Activated T-helper 1 cell treated with anti-CD3 and anti-CD28 coated beads, Interleukin-12 subunit alpha, Interleukin-12 subunit beta, Interleukin-2, Interleukin-4 antibody, amounts not matched to agents 30 ng/mL and 10 ng/mL and 1 ng/mL, durations not matched to agents 14 hours and 24 hours and 36 hours (primary cell): Measurements from ENCODE around the gene CKAP2L. TPM values are rescaled to one million over a fixed set of nuclear protein-coding genes. Genes with fewer than 3 reads are reported as not detected.
"Not testable (repeated sequence)": the region's sequence is repeated elsewhere in the genome, so short reads cannot be mapped to it uniquely, and the experiment has no call there.

Experiments
- DNase-seq: peaks from one replicate; pipeline ENCODE4 v3.0.0; 2021; ENCODE audit warnings: low spot score
- H3K27ac Mint-ChIP-seq: one replicate; pipeline ENCODE4 v1.8.0; 2021; ENCODE audit warnings: mild to moderate bottlenecking, mixed read lengths
- H3K27me3 Mint-ChIP-seq: one replicate; pipeline ENCODE4 v1.8.0; 2022; ENCODE audit warnings: mild to moderate bottlenecking, moderate library complexity, mixed read lengths; ENCODE audit not compliant: insufficient read depth
- H3K36me3 Mint-ChIP-seq: one replicate; pipeline ENCODE4 v1.8.0; 2021; ENCODE audit warnings: low read depth, mixed read lengths
- H3K4me1 Mint-ChIP-seq: one replicate; pipeline ENCODE4 v1.8.0; 2021; ENCODE audit warnings: low read depth, mixed read lengths
- H3K4me3 Mint-ChIP-seq: one replicate; pipeline ENCODE4 v1.8.0; 2021; ENCODE audit warnings: mild to moderate bottlenecking, moderate library complexity, mixed read lengths
- H3K9me3 Mint-ChIP-seq: one replicate; pipeline ENCODE4 v1.8.0; 2021; ENCODE audit warnings: mixed read lengths
- intact Hi-C: fragments of 100-400 bp; cut with micrococcal nuclease; formaldehyde crosslinking; loops from one replicate; pipeline ENCODE4 v1.15.1; 2024
- total RNA-seq: library from RNA; stranded (reverse); gene quantifications from 2 replicates; pipeline ENCODE4 v1.2.3, GENCODE V29; 2022

CKAP2L gene
- total RNA-seq, 1 donor from 2014 or later: 20.9 TPM

- Mint-ChIP-seq H3K4me1 (peaks cover 28% of the 10 kb centered on the region), H3K27ac (no peak overlapping the region), H3K36me3 (peaks cover 7% of the 10 kb centered on the region), H3K9me3 (peaks cover 4% of the 10 kb centered on the region), H3K4me3 (no peak overlapping the region), H3K27me3 (peaks cover 17% of the 10 kb centered on the region)
- DNase-seq: no peak
- intact Hi-C loops: no loop called here
Observed at GRCh38 chr2:112714836-112715631, 49.4 kb downstream of the CKAP2L start.

- H3K36me3 Mint-ChIP-seq: peaks cover 7% of the 10 kb centered on the region
- H3K4me3 Mint-ChIP-seq: no peak overlapping the region
- H3K4me1 Mint-ChIP-seq: peaks cover 35% of the 10 kb centered on the region
- peaks cover 17% of the 10 kb centered on the region for H3K27me3 Mint-ChIP-seq
- H3K9me3 Mint-ChIP-seq: peaks cover 4% of the 10 kb centered on the region
- intact Hi-C loops: no loop called here
- DNase-seq: no peak
- no peak overlapping the region for H3K27ac Mint-ChIP-seq
Observed at GRCh38 chr2:112714331-112714730, 50.1 kb downstream of the CKAP2L start.

- Mint-ChIP-seq H3K4me1 (peaks cover 39% of the 10 kb centered on the region), H3K9me3 (peaks cover 4% of the 10 kb centered on the region), H3K27me3 (peaks cover 15% of the 10 kb centered on the region), H3K27ac (no peak overlapping the region), H3K36me3 (peaks cover 7% of the 10 kb centered on the region), H3K4me3 (no peak overlapping the region)
- intact Hi-C loops: loop anchor here (1.0 to 2.0 kb wide), 3 partner anchors 13 to 202 kb away; no protein-coding TSS in a partner anchor
- DNase-seq: no peak
Observed at GRCh38 chr2:112713926-112714325, 50.5 kb downstream of the CKAP2L start.

- Mint-ChIP-seq H3K36me3 (peaks cover 7% of the 10 kb centered on the region), H3K27me3 (peaks cover 11% of the 10 kb centered on the region), H3K27ac (peak overlapping the region; percentile 88), H3K4me1 (peaks cover 43% of the 10 kb centered on the region), H3K4me3 (no peak overlapping the region), H3K9me3 (peaks cover 4% of the 10 kb centered on the region)
- DNase-seq: no peak
- intact Hi-C loops: loop anchor here (1.0 to 2.0 kb wide), 3 partner anchors 13 to 203 kb away; no protein-coding TSS in a partner anchor
Observed at GRCh38 chr2:112713585-112713925, 50.9 kb downstream of the CKAP2L start.

- Mint-ChIP-seq H3K27ac (peak overlapping the region; percentile 88), H3K4me1 (peaks cover 48% of the 10 kb centered on the region), H3K36me3 (peaks cover 7% of the 10 kb centered on the region), H3K9me3 (peaks cover 4% of the 10 kb centered on the region), H3K27me3 (peaks cover 10% of the 10 kb centered on the region), H3K4me3 (peak overlapping the region; percentile 56)
- intact Hi-C loops: loop anchor here (1.0 to 2.0 kb wide), 3 partner anchors 14 to 203 kb away; no protein-coding TSS in a partner anchor
- no peak for DNase-seq
Observed at GRCh38 chr2:112712903-112713584, 51.4 kb downstream of the CKAP2L start.

- Mint-ChIP-seq H3K27ac (peak overlapping the region; percentile 68), H3K4me1 (peaks cover 54% of the 10 kb centered on the region), H3K36me3 (peaks cover 7% of the 10 kb centered on the region), H3K27me3 (peaks cover 9% of the 10 kb centered on the region), H3K9me3 (peaks cover 4% of the 10 kb centered on the region), H3K4me3 (no peak overlapping the region)
- no peak for DNase-seq
- intact Hi-C loops: loop anchor here (2.0 kb wide), 1 partner anchor 14 kb away; no protein-coding TSS in a partner anchor
Observed at GRCh38 chr2:112712465-112712864, 51.9 kb downstream of the CKAP2L start.

- intact Hi-C loops: no loop called here
- Mint-ChIP-seq H3K9me3 (peaks cover 3% of the 10 kb centered on the region), H3K4me1 (peaks cover 67% of the 10 kb centered on the region), H3K36me3 (peaks cover 8% of the 10 kb centered on the region), H3K27ac (peak overlapping the region; percentile 37), H3K27me3 (peaks cover 7% of the 10 kb centered on the region), H3K4me3 (no peak overlapping the region)
- no peak for DNase-seq
Observed at GRCh38 chr2:112710956-112711750, 53.3 kb downstream of the CKAP2L start.

DNA sequence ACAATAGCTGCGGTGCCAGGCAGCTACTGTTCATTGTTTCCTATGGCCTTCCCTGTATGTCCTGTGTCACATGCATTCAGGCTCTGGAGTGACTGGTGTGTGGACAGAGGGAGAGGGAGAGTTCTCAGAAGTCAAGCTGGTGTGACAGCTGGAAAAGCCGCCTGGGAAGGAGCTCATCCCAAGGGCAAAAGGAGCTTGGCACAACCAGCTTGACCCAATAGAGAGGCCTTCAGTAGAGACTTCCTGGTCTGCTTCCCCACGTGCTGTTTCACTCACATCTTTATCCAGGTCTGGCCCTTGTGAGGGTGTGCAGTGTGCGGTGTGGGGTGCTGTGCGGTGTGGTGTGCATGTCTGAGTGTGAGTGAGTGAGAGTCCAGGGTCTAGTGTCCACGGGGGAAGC lies 54.7 kb downstream of the CKAP2L start:
- peaks cover 9% of the 10 kb centered on the region for H3K36me3 Mint-ChIP-seq
- H3K9me3 Mint-ChIP-seq: peaks cover 3% of the 10 kb centered on the region
- H3K27ac Mint-ChIP-seq: peak overlapping the region; percentile 27
- H3K4me1 Mint-ChIP-seq: peaks cover 82% of the 10 kb centered on the region
- H3K27me3 Mint-ChIP-seq: peaks cover 7% of the 10 kb centered on the region
- no peak overlapping the region for H3K4me3 Mint-ChIP-seq
- DNase-seq: no peak
- intact Hi-C loops: no loop called here

DNA sequence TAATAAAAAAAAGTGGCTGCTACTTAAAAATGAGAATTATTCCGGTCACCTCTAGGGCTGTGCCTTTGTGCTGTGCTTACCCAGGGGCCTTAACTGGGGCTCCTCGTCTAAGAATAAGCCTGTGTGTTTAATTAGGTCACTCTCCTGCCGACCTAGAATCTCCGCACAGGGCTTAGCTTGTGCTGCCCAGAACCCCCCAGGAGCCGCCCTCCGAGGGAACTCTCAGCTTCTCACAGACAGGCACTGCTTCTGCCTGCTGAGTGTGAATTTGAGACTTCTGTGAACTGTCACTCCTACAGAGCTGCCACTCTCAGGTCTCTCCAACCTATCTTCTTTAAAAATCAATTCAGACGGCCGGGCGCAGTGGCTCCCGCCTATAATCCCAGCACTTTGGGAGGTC lies 55.4 kb downstream of the CKAP2L start:
- intact Hi-C loops: loop anchor here (1.0 kb wide), 2 partner anchors 17 to 64 kb away; partner anchors contain the start of gene SLC20A1
- H3K9me3 Mint-ChIP-seq: peaks cover 3% of the 10 kb centered on the region

GRCh38 chr2:112706947-112707346 lies 57.5 kb downstream of the CKAP2L start:
- H3K27me3 Mint-ChIP-seq, H3K36me3 Mint-ChIP-seq, H3K4me3 Mint-ChIP-seq, DNase-seq, H3K9me3 Mint-ChIP-seq: not testable (repeated sequence)
- Mint-ChIP-seq H3K27ac (peak overlapping the region; percentile 24), H3K4me1 (peaks cover 72% of the 10 kb centered on the region)
- intact Hi-C loops: loop anchor here (1.0 to 2.0 kb wide), 3 partner anchors 76 to 450 kb away; no protein-coding TSS in a partner anchor

More for the DNA sequence above, 55.4 kb downstream of the CKAP2L start:
- H3K36me3 Mint-ChIP-seq: peaks cover 9% of the 10 kb centered on the region
- H3K4me3 Mint-ChIP-seq: no peak overlapping the region
- peaks cover 84% of the 10 kb centered on the region for H3K4me1 Mint-ChIP-seq
- DNase-seq: no peak
- peak overlapping the region; percentile 24 for H3K27ac Mint-ChIP-seq
- H3K27me3 Mint-ChIP-seq: peaks cover 7% of the 10 kb centered on the region

DNA sequence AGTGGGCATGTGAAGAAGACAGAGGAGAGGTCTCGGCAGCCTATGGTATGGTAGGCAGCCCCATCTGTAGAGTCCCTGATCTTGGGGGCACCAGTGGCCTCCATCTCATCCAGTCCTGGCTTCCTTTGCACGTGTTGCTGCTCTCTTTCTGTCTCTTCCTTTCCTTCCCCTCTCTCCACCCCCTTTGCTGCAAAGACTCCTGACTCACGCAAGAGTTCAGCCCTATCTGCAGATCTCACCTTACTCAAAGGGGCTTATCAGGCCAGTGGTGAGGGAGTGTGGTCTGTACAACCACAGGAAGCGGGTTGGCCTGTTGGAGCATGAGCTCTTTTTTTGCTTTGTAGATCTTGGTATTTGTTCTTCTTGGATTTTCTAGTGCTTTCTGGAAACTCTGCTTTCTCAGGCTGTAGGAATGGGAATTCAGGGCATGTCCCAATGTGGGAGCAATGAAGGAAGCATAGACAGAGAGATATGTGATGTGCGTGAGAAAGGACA lies 58.2 kb downstream of the CKAP2L start:
- peaks cover 3% of the 10 kb centered on the region for H3K9me3 Mint-ChIP-seq
- peaks cover 72% of the 10 kb centered on the region for H3K4me1 Mint-ChIP-seq
- peak overlapping the region; percentile 79 for H3K4me3 Mint-ChIP-seq
- peak overlapping the region; percentile 93 for H3K27ac Mint-ChIP-seq
- intact Hi-C loops: loop anchor here (1.0 to 2.0 kb wide), 3 partner anchors 75 to 451 kb away; no protein-coding TSS in a partner anchor
- no peaks in the 10 kb centered on the region for H3K27me3 Mint-ChIP-seq
- peak; percentile 79 for DNase-seq
- peaks cover 9% of the 10 kb centered on the region for H3K36me3 Mint-ChIP-seq

DNA sequence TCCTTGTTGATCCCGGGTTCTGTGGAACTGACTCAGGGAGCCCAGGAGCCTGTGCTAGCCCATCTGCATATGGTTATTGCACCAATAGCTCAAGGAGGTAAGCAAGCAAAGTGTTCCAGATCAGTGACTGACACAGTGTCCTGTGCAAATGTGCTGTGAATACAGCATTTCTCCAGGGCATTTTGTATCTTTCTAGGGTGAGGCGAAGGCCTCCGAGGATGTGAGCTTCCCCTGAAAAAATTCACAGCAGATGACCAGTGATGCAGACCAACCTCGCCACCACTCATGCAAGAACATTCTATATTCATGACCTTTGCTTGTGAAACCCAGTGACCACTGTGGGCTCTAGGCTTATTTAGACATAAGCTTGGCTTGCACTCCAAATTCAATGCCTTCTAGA lies 58.8 kb downstream of the CKAP2L start:
- H3K9me3 Mint-ChIP-seq: peaks cover 3% of the 10 kb centered on the region
- peaks cover 4% of the 10 kb centered on the region for H3K36me3 Mint-ChIP-seq
- intact Hi-C loops: no loop called here
- no peaks in the 10 kb centered on the region for H3K27me3 Mint-ChIP-seq
- H3K4me3 Mint-ChIP-seq: peak overlapping the region; percentile 79
- peaks cover 71% of the 10 kb centered on the region for H3K4me1 Mint-ChIP-seq
- no peak for DNase-seq
- peak overlapping the region; percentile 93 for H3K27ac Mint-ChIP-seq
